Dendritic cell treated with granulocyte-macrophage colony-stimulating factor and Interleukin-4, amounts not matched to agents 40 ng/mL and 50 ng/mL, for 4 days (primary cell): Measurements from ENCODE around the gene NR2F1.
"Not testable (repeated sequence)": the region's sequence is repeated elsewhere in the genome, so short reads cannot be mapped to it uniquely, and the experiment has no call there.

ENCODE experiments used
- H3K27ac Mint-ChIP-seq: one replicate; pipeline ENCODE4 v1.8.0; 2022; ENCODE audit warnings: mild to moderate bottlenecking, mixed read lengths
- H3K27me3 Mint-ChIP-seq: one replicate; pipeline ENCODE4 v1.8.0; 2022; ENCODE audit warnings: mild to moderate bottlenecking, mixed read lengths
- H3K36me3 Mint-ChIP-seq: one replicate; pipeline ENCODE4 v1.8.0; 2022; ENCODE audit warnings: low read depth, mixed read lengths
- H3K4me1 Mint-ChIP-seq: one replicate; pipeline ENCODE4 v1.8.0; 2022; ENCODE audit warnings: low read depth, mixed read lengths
- H3K4me3 Mint-ChIP-seq: one replicate; pipeline ENCODE4 v1.8.0; 2022; ENCODE audit warnings: mild to moderate bottlenecking, moderate library complexity, mixed read lengths
- H3K9me3 Mint-ChIP-seq: one replicate; pipeline ENCODE4 v1.8.0; 2022; ENCODE audit warnings: mixed read lengths
- intact Hi-C: fragments of 100-400 bp; cut with micrococcal nuclease; formaldehyde crosslinking; loops from one replicate; pipeline ENCODE4 v1.15.0; 2022

Gene NR2F1

GRCh38 chr5:93582677-93583438 lies at the start of gene NR2F1:
Gene NR2F1 (plus strand): TSS chr5:93583222. CDS start chr5:93585024, 1,802 bp downstream.
- Mint-ChIP-seq H3K9me3 (no peaks in the 10 kb centered on the region), H3K27ac (no peak within 1 kb of the TSS), H3K36me3 (no peaks in the 10 kb centered on the region), H3K4me3 (peak within 1 kb of the TSS; percentile 73), H3K27me3 (peaks cover 22% of the 10 kb centered on the region), H3K4me1 (peaks cover 42% of the 10 kb centered on the region)
- intact Hi-C loops, result loop anchor here (5.0 kb wide), 1 partner anchor 329 kb away; no protein-coding TSS in a partner anchor

- H3K27ac Mint-ChIP-seq, result no peak overlapping the region
- H3K36me3 Mint-ChIP-seq, result no peaks in the 10 kb centered on the region
- peaks cover 3% of the 10 kb centered on the region for H3K27me3 Mint-ChIP-seq
- H3K4me3 Mint-ChIP-seq, result no peak overlapping the region
- intact Hi-C loops, result no loop called here
- H3K4me1 Mint-ChIP-seq, result no peaks in the 10 kb centered on the region
- no peaks in the 10 kb centered on the region for H3K9me3 Mint-ChIP-seq
Observed at GRCh38 chr5:93545872-93546271, 37.1 kb upstream of the NR2F1 start.

- H3K4me3 Mint-ChIP-seq, H3K4me1 Mint-ChIP-seq, H3K27ac Mint-ChIP-seq, H3K36me3 Mint-ChIP-seq, intact Hi-C loops, H3K9me3 Mint-ChIP-seq, H3K27me3 Mint-ChIP-seq: not testable (repeated sequence)
Observed at GRCh38 chr5:93549594-93549993, 33.4 kb upstream of the NR2F1 start.

DNA sequence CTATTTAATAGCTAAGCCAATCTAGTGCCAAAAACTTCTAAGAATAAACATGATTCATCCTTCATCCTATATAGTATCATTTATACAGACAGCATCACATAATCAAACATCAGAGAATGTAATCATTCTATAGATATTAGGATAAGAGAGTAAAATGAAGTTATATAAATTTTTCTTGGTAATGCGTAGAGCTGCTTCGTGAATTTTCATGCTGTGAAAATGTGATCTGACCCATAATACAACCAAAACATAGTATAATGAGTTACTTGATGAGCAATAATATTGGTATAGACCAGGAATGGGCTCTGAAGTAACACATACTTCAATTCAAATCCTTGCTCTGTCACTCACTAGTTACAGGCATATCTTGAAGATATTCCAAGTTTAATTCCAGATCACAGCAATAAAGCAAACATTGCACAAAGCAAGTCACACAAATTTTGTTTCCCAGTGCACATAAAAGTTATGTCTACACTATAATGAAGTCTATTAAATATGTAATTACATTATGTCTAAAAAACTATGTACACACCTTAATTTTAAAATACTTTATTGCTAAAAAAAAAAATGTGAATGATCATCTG lies 25.9 kb upstream of the NR2F1 start:
- Mint-ChIP-seq H3K4me1 (no peaks in the 10 kb centered on the region), H3K27me3 (peaks cover 7% of the 10 kb centered on the region), H3K27ac (no peak overlapping the region), H3K9me3 (no peaks in the 10 kb centered on the region), H3K36me3 (no peaks in the 10 kb centered on the region), H3K4me3 (no peak overlapping the region)
- intact Hi-C loops, result no loop called here

GRCh38 chr5:93566091-93566490 lies 16.9 kb upstream of the NR2F1 start:
- H3K36me3 Mint-ChIP-seq, result no peaks in the 10 kb centered on the region
- H3K4me1 Mint-ChIP-seq, result peaks cover 14% of the 10 kb centered on the region
- intact Hi-C loops, result no loop called here
- no peak overlapping the region for H3K4me3 Mint-ChIP-seq
- no peak overlapping the region for H3K27ac Mint-ChIP-seq
- H3K9me3 Mint-ChIP-seq, result no peaks in the 10 kb centered on the region
- H3K27me3 Mint-ChIP-seq, result peaks cover 47% of the 10 kb centered on the region

- no peak overlapping the region for H3K4me3 Mint-ChIP-seq
Observed at GRCh38 chr5:93567424-93567823, 15.6 kb upstream of the NR2F1 start.

DNA sequence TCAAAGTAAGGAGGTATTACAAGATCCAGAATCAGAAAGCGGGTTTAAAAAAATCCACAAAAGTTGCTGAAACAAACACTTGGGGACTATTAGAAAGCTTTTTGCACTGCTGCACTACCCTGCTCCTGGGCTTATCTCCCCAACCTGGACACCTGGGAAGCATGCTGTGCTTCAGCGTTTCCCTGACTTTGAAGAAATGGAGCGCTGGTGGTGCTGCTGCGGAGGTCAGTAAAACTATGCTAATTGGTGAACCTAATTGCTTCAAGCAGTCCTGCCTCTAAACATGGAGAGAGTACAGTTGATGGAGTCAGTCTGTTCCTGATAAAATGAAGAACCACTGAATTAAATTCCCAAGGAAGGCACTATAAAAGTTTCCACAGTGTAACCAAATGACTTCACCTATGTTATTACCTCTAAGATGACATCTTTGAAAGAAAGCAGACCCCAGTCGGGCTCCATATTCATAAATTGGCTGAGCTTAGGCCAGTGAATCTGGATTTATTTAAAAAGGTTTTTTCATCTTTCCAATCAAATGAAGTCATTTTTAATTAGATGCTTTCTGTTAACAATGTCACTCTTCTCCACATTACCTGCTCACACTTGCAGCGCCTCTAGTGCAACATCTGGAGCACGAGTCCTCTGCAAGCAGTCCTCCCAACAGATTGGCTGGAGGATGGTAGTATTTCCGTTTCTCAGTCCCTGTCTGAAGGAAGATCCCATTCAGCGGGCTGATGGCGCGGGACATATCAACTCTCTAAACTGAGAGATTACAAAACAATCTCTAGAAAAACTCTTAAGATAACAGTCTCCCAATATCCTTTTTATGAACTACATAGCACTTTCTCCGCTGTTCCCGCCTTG lies 13.5 kb upstream of the NR2F1 start:
- Mint-ChIP-seq H3K9me3 (no peaks in the 10 kb centered on the region), H3K36me3 (no peaks in the 10 kb centered on the region), H3K4me1 (peaks cover 32% of the 10 kb centered on the region), H3K27ac (no peak overlapping the region), H3K4me3 (no peak overlapping the region), H3K27me3 (peaks cover 69% of the 10 kb centered on the region)
- intact Hi-C loops, result no loop called here

More at GRCh38 chr5:93567424-93567823, 15.6 kb upstream of the NR2F1 start:
- Mint-ChIP-seq H3K4me1 (peaks cover 25% of the 10 kb centered on the region), H3K27ac (no peak overlapping the region), H3K36me3 (no peaks in the 10 kb centered on the region), H3K27me3 (peaks cover 59% of the 10 kb centered on the region), H3K9me3 (no peaks in the 10 kb centered on the region)
- intact Hi-C loops, result no loop called here

- no peaks in the 10 kb centered on the region for H3K9me3 Mint-ChIP-seq
- H3K4me3 Mint-ChIP-seq, result peak overlapping the region; percentile 60
- no peak overlapping the region for H3K27ac Mint-ChIP-seq
- H3K36me3 Mint-ChIP-seq, result no peaks in the 10 kb centered on the region
- peaks cover 79% of the 10 kb centered on the region for H3K27me3 Mint-ChIP-seq
- intact Hi-C loops, result no loop called here
- H3K4me1 Mint-ChIP-seq, result peaks cover 32% of the 10 kb centered on the region
Observed at GRCh38 chr5:93570294-93571113, 12.5 kb upstream of the NR2F1 start.

GRCh38 chr5:93571114-93571949 lies 11.7 kb upstream of the NR2F1 start:
- intact Hi-C loops, result no loop called here

DNA sequence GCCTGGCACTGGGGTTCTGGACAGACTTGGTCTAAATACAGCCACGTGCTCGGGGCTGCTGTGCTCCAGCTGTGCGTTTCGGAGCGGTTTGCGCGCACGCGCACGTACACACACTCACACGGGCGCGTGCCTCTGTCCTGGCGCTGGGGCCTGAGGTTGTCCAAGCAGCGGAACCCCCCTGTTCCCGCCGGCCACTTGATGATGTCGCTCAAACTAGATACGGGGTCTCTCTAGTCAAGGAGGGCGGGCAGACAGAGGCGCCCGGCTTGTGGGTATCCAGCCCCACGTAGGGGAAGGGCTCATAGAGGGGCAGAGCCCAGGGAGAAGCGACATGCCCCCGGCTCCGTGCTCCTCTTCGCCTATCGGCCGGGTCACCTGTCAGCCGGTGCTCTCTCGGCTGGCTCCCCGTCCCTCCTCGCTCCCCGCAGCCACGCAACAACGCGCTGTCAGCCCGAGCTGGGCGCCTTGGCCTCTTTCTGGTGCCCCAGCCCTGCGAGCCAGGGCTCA lies 10.9 kb upstream of the NR2F1 start:
- no peaks in the 10 kb centered on the region for H3K9me3 Mint-ChIP-seq
- H3K36me3 Mint-ChIP-seq, result no peaks in the 10 kb centered on the region
- H3K27me3 Mint-ChIP-seq, result peaks cover 90% of the 10 kb centered on the region
- H3K4me3 Mint-ChIP-seq, result no peak overlapping the region
- peaks cover 32% of the 10 kb centered on the region for H3K4me1 Mint-ChIP-seq
- H3K27ac Mint-ChIP-seq, result no peak overlapping the region
- intact Hi-C loops, result no loop called here

More at GRCh38 chr5:93571114-93571949, 11.7 kb upstream of the NR2F1 start:
- Mint-ChIP-seq H3K27ac (no peak overlapping the region), H3K27me3 (peaks cover 87% of the 10 kb centered on the region), H3K9me3 (no peaks in the 10 kb centered on the region), H3K4me3 (no peak overlapping the region), H3K4me1 (peaks cover 32% of the 10 kb centered on the region), H3K36me3 (no peaks in the 10 kb centered on the region)

DNA sequence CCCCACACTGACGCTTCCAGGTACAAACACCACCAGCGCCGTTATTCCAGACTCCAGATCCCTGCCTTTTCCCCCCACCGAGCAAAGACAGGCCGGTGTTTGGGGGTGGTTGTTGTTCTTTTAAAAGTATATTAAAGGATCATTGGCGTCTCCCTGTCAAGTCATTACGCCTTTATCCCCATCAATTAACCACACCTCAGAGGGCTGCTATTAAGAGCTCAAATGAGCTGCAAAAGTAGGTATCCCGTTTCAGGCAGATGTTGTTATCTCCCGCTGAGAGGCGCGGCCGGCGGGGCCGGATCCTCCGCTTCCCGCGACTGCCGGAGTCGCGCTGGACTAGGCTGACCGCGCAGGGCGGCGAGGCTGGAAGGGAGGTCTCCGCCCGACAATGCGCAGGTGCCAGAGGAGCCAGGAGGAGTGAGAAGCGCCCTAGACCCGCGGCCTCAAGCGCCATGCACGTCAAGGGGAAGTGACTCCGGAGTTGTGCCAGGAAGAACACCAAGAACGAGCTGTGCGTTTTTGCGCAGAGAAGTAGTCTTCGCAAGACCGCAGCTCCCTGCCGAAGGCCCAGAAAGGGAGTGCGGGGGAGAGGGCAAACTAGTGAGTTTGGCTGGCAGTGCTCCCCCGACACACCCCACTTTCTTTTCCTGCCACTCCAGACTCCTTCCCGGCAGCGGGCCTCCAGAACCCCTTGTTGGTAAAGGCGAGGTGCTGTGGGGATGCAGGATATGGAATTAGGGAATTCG lies 10.2 kb upstream of the NR2F1 start:
- no peaks in the 10 kb centered on the region for H3K9me3 Mint-ChIP-seq
- no peak overlapping the region for H3K27ac Mint-ChIP-seq
- intact Hi-C loops, result no loop called here
- H3K4me1 Mint-ChIP-seq, result peaks cover 32% of the 10 kb centered on the region
- H3K4me3 Mint-ChIP-seq, result no peak overlapping the region
- H3K36me3 Mint-ChIP-seq, result no peaks in the 10 kb centered on the region
- H3K27me3 Mint-ChIP-seq, result peaks cover 84% of the 10 kb centered on the region
